Stimulated activated CD4-positive, alpha-beta T cell treated with anti-CD3 and anti-CD28 coated beads, Interleukin-2, amount 100 ng/mL, for 24 hours (primary cell): Measurements from ENCODE around the gene CCDC14.

Experiments used
- DNase-seq, 2 donors: peaks; one replicate each; pipeline ENCODE4 v3.0.0-alpha.2; 2020

CCDC14 gene

DNA sequence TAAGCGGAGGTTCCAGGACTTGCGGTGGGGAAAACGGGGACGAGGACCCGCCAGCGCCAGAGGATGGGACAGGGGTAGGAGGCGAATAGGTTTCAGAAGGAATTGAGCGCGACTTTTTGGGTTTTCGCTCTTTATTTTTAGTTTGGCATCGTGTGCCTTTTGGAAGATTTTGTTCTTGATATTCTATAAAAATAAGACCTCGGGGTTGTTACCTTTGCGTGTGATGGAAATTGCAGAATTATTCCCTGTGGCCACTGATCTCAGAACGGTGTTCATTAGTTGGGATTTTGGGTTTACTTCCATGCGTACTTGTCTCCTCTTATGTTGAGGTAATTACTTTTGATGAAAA lies 453 bp upstream of the CCDC14 start:
- DNase-seq, result no peak

DNA sequence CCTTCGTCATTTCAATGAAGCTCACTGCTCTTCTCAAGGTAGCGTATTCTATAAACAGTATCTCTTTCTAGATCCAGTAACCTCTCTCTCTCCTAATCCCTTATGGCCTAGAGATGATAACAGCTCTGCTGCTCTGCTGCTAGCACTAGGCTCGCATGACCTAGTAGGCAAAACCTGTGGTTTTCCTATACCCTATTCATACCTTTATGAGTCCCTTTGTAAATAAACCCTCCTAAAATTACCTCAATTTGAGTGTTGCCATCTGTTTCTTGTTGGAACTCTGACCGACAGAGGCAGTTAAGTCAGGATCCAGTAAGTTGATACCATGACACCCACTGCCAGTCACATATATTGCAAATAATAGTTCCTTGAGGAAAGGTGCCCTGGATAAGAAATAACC lies 7.3 kb downstream of the CCDC14 start:
- DNase-seq, result no peak

DNA sequence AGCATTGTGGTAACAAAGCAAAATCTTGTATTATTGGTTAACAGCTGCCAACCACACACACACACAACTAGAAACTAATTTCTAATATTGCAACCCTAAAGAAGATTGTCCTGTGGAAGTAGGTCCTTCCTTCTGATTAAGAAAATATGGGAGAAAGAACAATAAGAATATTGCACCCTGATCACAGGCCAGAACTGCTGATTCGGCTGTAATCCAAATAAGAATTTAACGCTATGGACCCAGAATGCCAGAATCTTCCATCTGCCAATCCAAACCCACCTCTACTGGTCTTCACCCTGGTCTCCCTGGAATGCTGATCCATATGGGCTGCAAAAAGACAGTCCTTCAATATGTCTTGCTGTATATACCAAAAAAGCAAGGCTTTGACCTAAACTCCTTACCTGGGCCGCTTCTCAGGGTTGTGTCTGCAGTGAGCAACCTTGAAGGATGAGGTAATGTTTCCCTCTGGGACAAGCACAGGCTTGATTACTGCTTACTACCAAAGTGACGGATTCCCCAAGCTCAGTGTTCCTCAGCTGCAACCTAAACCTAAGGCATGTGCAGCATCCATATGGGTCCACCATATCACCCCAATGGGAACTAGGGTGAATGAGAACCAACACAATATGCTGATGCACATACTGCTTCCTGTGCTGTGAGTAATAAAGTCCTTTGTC lies 8.0 kb downstream of the CCDC14 start:
- no peak for DNase-seq

DNA sequence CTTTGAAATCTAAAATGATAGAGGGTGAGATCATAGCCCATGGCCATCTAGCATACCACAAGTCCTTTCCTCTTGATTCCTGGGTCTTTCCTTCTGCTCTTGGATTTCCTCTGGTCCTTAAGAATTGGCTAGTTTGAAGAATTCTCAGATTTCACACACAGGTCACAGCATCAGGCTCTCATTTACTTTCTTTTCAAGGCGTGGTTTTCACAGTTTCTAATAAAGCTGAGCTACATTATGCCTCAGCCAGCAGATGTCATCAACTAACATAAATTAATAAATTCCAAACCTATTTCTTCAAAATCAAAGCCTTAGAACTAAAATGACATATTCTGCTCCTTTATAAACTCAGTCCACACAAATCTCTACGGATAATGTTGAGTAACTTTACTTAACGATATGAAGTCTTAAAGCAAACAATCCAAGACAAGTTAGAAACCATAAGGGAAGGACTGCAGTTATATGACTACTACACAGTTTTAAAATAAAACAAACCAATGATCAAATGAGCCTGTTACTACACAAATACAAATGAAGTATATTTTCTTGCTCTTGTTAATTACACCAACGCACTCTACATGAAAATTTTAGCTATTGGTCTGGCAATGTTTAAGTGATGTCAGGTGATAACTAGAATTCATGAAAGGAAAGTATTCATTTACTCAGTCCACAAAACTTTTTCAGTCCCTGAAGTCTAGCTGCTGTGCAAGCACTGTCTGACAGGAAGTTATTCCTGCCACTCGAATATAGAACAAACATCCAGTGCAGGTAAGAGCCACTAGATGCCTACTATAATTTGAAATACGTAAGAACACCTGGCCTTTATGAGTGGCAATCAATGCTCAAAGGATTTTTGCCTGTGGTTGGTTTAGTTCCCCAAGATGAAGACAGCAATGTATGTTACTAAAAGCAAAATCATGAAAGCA lies 9.2 kb downstream of the CCDC14 start:
- DNase-seq, result no peak

DNA sequence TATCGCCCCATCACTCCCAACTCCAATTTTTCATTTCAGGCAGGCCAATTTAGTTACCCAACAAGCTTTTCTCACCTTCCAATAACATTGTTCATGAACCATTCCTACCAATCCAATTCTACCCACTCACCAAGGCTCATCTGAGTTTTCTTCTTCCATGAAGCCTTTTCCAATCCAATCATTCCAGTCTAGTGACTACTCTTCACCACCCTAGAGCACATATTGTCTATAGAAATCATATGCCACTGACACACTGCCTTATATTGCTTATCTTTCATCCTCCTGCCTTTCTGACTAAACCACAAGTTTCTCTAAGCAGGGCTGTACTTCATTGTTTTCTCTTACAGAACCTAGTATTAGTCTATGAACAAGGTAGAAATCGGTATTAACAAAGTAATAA lies 11.4 kb downstream of the CCDC14 start:
- DNase-seq, result no peak

DNA sequence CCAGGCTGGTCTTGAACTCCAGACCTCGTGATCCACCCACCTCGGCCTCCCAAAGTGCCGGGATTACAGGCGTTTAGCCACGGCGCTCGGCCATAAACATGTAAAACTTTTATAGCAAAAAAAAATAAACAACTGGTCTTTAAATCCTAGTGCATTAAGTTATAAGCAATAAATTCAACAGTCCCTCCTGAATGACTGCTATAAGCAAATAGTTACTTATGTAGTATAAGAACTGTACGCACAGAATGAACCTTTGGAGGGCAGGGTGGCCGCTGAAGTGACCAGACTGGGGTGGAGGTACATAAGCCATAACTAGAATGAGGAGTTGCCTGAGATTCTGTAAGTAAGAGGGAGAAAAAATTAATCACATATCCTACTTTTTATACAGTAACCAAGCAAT lies 12.6 kb downstream of the CCDC14 start:
- no peak for DNase-seq

DNA sequence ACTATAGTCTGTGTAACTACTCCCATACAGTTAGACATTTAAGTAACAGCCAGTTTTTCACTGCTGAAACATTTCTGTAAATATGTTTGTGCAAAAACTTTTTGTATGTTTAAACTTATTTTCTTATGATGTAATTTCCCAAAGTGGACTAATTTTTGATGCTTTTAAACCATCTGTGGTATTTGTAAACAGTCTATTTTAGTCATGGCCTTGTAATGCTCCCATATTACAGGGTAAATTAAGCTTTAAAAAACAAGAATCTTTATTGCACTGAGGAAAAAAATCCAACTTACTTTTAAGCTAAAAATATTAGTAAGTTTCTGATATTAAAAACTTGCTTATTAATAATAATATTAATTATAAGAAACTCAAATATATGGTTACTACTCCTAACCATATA lies 13.5 kb downstream of the CCDC14 start:
- no peak for DNase-seq

DNA sequence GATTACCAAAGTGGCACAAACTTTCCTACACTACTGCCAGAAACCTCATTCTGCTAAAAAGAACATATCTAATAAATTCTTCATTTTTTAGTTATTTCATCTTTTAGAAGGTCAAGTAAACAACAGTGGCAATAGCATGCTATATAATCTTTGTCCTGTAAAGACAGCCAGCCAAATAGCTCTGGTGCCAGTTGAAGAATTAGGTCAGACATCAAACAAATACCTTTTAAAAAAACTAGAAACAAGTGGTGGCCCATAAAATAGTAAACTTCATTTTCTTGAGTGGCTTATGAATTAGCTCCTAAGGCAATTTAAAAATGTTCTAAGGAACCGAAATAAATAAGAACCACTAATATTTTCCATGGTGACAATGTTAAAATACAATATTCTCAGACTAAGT lies 19.5 kb downstream of the CCDC14 start:
- DNase-seq, result no peak

DNA sequence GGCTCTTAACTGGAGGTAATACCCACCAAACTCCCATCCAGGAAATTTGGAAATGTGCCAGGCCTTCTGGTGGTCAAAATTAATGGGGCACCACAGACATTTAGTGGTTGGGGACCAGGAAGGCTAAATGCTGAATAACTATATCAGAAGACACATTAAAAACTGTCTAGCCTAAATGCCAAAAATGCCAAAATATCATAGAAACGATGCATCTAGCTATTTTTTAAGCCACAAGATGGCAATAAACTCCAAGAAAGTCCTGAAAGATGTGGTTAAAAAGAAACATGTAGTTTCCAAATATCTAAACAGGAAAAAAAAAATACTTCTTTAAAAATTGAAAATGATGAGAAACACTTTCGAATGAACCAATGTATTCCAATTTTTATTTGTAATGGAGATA lies 19.9 kb downstream of the CCDC14 start:
- DNase-seq, result no peak

DNA sequence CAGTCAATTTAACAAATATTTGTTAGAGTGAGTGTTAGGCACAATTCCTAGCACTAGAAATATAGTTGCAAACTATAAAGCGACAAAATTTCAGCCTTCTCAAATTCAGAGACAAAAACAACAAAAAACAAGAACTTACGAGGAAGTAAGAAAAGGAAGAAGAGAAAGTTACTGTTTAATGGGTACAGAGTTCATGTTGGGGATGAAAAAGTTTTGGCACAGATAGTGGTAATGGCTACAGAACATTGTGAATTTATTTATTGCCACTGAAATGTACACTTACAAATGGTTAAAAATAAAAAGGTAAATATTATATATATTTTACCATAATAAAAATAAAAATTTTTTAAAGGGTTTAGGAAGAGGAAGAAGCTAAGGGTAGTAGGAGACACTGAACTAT lies 21.3 kb downstream of the CCDC14 start:
- DNase-seq, result no peak

DNA sequence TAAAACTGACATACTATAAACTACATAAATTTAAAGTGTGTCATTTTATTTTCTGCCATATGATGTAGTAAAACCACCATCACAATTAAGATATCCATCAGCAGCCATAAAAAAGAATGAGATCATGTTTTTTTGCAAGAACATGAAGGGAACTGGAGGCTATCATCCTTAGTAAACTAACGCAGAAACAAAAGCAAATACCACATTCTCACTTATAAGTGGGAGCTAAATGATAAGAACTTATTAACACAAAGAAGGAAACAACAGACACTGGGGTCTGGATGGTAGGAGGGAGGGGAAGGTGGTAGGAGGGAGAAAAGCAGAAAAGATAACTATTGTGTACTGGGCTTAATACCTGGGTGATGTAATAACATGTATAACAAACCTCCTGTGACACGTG lies 24.6 kb downstream of the CCDC14 start:
- no peak for DNase-seq

DNA sequence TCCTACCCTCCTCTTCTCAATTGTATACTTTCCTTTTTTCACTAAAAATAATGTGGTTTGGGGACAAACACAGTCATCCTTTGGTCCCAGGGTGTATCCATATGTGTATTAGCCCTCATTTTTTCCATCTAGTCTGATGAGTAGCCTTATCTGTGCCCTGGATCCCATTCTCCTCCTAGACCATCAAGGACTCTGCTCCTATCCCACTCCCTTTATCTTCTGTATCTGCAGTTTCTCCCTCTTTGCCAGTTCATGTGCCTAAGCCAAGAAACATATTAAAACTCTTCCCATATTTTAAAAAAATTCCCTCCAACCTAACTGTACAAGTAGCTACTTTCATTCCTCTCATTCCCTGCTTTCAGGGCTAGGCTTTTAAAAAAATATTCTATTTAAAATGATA lies 25.2 kb downstream of the CCDC14 start:
- DNase-seq, result no peak

DNA sequence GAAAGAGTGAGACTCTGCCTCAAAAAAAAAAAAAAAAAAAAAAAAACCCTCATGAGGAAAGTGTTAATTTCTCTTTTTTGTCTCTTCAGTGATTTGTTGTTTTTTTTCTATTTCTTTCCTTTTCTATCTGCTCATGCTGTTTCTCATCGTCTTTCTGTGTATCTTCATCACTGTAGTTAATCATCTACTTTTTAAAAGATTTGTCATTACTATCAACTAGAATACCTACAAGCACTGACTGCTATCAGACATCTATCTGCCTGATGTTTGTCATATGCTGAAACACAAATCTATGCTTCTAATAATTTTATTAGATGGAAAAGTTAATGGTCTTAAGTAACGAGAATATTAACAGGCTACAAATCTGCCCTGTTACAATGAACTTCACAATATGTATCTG lies 26.8 kb downstream of the CCDC14 start:
- no peak for DNase-seq

DNA sequence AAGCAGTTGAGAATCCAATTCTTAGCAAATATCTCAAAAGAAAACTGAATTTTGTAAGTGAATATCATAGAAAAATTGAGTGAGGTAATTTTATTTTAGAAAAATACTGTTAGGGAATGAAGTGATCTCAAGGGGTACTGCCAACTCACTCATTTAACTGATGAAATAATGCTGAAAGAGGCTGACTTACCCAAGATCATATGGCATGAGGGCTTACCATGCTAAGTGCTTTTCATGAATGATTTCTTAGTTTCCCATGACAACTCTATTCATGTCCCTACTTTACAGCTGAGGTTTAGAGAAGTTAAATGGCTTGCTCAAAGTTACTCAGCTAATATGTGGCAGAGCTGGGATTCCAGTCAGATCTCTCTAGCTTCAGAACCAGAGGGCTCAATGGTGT lies 30.6 kb downstream of the CCDC14 start:
- DNase-seq, result no peak

DNA sequence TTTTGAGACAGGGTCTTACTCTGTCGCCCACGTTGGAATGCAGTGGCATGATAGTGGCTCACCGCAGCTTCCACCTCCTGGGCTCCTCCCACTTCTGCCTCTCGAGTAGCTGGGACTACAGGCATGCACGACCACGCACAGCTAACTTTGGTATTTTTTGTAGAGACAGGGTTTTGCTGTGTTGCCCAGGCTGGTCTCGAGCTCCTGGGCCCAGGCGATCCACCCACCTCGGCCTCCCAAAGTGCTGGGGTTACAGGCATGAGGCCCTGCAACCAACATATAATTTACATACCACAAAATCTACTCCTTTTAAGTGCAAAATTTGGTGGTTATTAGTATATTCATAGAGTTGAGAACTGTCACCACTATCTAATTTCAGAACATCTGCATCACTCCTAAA lies 31.7 kb downstream of the CCDC14 start:
- DNase-seq, result no peak

DNA sequence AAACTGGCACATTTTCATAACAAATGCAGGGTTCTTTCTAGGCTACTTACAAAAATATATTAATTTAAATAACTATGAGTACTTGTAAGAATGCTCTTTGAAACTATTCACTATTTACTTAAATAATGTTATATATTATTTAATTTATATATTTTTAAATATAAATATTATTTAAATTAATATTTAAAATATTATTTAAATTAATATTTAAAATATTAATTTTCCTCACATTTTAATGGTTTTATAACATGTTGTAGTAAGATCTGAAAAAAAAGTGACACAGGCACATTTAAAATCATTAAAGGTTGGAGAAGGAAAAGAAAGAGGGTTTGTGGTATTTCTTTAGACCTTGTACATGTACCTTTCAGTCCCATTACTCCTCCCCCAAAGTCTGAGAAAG lies 34.6 kb downstream of the CCDC14 start:
- DNase-seq, result no peak

DNA sequence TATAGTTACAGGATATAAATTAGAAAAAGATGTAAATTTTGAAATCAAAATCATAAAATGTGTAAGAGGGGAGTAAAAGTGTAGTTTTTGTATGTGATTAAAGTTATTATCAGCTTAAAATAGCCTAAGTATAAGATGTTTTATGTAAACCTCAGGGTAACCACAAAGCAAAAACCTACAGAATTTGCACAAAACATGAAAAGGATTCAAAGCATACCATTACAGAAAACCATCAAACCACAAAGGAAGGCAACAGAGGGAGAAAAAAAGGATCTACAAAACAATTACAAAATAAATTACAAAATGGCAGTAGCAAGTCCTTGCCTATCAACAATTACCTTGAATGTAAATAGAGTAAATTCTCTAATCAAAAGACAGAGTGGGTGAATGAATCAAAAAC lies 40.2 kb downstream of the CCDC14 start:
- DNase-seq, result no peak

DNA sequence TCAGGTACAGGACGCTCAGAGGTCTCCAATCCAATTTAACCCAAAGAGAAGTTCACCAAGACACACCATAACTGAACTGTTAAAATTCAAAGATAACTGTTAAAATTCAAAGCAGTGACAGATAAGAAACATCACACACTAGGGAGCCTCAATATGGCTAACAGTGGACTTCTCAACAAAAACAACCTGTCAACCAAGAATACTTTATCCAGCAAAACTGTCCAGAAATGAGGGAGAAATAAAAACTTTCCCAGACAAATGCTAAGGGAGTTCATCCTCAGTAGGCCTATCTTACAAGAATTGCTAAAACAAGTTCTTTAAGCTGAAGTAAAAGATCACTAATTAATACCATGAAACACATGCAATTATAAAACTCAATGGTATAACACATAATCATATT lies 40.6 kb downstream of the CCDC14 start:
- no peak for DNase-seq

DNA sequence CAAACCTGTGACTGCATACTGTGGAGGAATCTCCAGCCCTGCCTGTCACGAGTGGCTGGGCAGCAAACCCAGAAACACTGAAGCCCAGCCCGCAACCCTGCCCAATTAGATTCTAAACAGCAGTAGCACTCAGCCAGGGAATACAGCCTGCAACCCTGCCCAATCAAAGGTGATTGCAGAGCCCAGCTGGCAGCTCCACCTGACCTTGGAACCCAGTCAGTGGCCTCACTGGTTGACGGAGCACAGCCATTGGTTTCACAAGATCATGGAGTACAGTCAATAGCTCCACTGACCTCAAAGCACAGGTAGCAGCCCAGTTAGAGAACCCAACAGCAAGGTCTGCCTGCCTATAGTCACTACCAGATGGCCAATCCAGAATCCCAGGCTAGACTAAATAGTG lies 41.7 kb downstream of the CCDC14 start:
- no peak for DNase-seq

DNA sequence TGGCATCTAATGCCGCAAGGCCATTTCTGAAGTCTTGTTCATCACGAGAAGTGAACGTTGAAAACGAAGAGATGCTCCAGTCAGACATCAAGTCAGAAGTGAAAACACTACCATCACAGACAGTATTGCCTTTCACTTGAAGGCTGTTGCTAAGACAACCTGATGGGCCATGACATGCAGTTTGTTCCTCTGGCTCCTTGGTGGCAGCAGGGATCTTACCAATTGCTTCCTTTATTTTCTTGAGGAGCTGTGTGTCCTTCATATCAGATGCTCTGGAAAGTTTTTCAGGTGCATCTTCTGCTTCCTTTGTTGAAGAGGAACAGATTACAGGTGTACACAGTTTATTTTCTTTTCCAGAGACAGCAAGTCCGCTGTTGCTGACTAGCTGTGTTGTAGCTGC lies 46.2 kb downstream of the CCDC14 start:
- no peak for DNase-seq

DNA sequence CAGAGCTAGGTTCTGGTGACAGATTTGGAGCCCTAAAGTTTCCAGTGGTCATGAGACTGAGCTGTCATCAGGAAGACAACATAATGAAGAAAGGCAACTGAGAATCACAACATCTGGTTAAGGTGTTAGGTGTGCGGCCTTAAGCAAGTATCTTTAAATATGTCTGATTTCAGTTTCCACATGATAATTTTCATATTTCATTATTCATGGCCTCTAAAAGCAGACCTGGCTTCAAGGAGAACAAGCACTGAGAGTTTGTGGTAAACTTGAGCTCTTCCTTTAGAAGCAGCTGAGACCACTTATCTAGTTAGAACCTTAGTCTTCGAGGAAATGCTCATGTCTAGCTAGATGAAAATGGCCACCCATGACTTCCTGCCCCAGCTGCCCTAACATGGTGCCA lies 51.2 kb downstream of the CCDC14 start:
- DNase-seq, result no peak

DNA sequence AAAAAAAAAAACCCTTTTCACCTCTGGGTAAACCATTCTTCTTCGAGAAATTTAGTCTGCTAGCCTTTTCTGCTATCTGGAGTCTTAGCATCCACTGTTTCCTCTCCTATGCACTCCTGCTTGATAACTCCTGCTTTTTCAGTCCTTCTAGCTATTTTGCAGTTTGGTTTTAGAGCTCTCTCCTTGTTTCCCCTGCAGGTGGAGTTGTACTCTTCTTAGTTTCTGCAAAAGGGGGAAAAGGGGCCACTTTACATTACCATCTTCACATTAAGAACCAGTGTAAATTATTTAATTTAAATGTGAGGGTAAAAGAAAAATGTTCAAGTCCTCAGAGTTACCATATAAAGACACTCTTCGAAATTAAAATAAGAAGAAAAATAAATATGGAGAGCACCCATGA lies 53.3 kb downstream of the CCDC14 start:
- no peak for DNase-seq

DNA sequence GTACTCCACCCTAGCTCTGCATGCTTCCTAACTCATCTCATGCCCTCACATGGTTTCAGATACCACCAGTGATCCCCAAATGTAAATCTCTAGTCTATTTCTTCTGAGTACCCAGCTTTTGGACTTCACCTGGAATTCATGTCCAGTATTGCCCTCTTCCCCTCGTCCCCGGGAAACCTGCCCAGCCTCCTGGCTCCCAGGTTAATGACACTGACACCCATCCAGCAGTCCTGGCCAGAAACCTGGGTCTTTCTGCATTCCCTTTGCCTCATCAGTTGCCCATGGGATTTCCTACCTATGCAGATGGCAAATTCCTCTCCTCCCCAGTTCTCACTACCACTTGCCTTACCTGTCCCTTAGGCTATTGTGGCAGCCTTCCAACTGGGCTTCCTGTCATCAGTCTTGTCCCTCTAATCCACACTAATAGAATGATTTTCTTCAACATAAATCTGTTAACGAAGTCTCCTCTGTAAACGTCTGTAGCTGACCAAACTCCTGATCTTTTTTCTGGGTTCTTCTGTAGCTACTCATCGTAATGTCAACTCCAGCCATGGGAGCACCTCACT lies 61.6 kb downstream of the CCDC14 start:
- DNase-seq, result no peak

DNA sequence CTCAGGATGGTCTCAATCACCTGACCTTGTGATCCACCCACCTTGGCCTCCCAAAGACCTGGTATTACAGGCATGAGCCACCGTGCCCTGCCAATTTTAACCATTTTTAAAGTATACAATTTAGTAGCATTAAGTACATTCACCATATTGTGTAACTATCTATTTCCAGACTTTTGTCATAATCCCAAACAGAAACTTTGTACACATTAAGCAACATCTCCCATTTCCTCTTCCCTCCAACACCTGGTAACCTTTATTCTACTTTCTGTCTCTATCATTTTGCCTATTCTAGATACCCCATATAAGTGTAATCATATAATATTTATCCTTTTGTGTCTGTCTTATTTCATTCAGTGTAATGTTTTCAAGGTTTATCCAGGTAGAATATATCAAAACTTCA lies 68.0 kb downstream of the CCDC14 start:
- no peak for DNase-seq
